ENCODE measurements around the gene ETS2.

ETS2 gene

GRCh38 chr21:38831526-38832467 lies 26.1 kb downstream of the ETS2 start:
- no peak for TF ChIP-seq EZH2phosphoT487 (conservative IDR thresholded peaks at IDR 0.05; ENCODE audit: low read length)
- no peak for TF ChIP-seq CTCF (IDR thresholded peaks at IDR 0.05; ENCODE audit: insufficient read depth, low read length, poor library complexity, severe bottlenecking)
- Histone ChIP-seq H2AFZ (ENCODE audit: low read depth, low read length, severe bottlenecking) (peak overlapping the region; percentile 72), H3K36me3 (ENCODE audit: low read length) (no peaks in the 10 kb centered on the region), H3K79me2 (ENCODE audit: insufficient read depth, low read length) (no peaks in the 10 kb centered on the region), H3K27me3 (ENCODE audit: low read length) (no peaks in the 10 kb centered on the region), H3F3A (ENCODE audit: insufficient read depth) (peaks cover 14% of the 10 kb centered on the region), H4K20me1 (ENCODE audit: low read depth, low read length) (no peaks in the 10 kb centered on the region), H3K9me3 (ENCODE audit: insufficient read depth, low read length) (peaks cover 8% of the 10 kb centered on the region; the same call in 1 of the 2 replicates), H3K4me3 (ENCODE audit: insufficient read depth, low read length, poor library complexity, severe bottlenecking) (peak overlapping the region; percentile 34), H3K27ac (ENCODE audit: low read depth, low read length) (peak overlapping the region; percentile 96), H3K9ac (ENCODE audit: low read length) (peak overlapping the region; percentile 38), H3K9me2 (replicated peaks; ENCODE audit: insufficient read depth, low read length) (no peaks in the 10 kb centered on the region), H3K4me2 (ENCODE audit: low read depth, low read length, poor library complexity, severe bottlenecking) (peak overlapping the region; percentile 77)

- Histone ChIP-seq H3K9me3 (ENCODE audit: insufficient read depth, low read length) (no peaks in the 10 kb centered on the region), H3K9ac (ENCODE audit: low read length) (no peak overlapping the region), H3F3A (ENCODE audit: insufficient read depth) (peaks cover 14% of the 10 kb centered on the region), H3K9me2 (replicated peaks; ENCODE audit: insufficient read depth, low read length) (no peaks in the 10 kb centered on the region), H3K4me3 (ENCODE audit: insufficient read depth, low read length, poor library complexity, severe bottlenecking) (no peak overlapping the region), H3K79me2 (ENCODE audit: insufficient read depth, low read length) (no peaks in the 10 kb centered on the region), H3K4me2 (ENCODE audit: low read depth, low read length, poor library complexity, severe bottlenecking) (peak overlapping the region; percentile 77), H3K27me3 (ENCODE audit: low read length) (no peaks in the 10 kb centered on the region), H3K27ac (ENCODE audit: low read depth, low read length) (peak overlapping the region; percentile 96), H3K36me3 (ENCODE audit: low read length) (no peaks in the 10 kb centered on the region), H4K20me1 (ENCODE audit: low read depth, low read length) (no peaks in the 10 kb centered on the region), H2AFZ (ENCODE audit: low read depth, low read length, severe bottlenecking) (no peak overlapping the region)
- TF ChIP-seq CTCF (IDR thresholded peaks at IDR 0.05; ENCODE audit: insufficient read depth, low read length, poor library complexity, severe bottlenecking): no peak
- no peak for TF ChIP-seq EZH2phosphoT487 (conservative IDR thresholded peaks at IDR 0.05; ENCODE audit: low read length)
Observed at GRCh38 chr21:38832664-38833063, 26.9 kb downstream of the ETS2 start.

- no peak overlapping the region for H3K4me3 ChIP-seq (ENCODE audit: insufficient read depth, low read length, poor library complexity, severe bottlenecking)
- no peak overlapping the region for H3K4me2 ChIP-seq (ENCODE audit: low read depth, low read length, poor library complexity, severe bottlenecking)
- no peak overlapping the region for H2AFZ ChIP-seq (ENCODE audit: low read depth, low read length, severe bottlenecking)
- peaks cover 14% of the 10 kb centered on the region for H3F3A ChIP-seq (ENCODE audit: insufficient read depth)
- no peaks in the 10 kb centered on the region for H3K27me3 ChIP-seq (ENCODE audit: low read length)
- H3K79me2 ChIP-seq (ENCODE audit: insufficient read depth, low read length): no peaks in the 10 kb centered on the region
- H3K9me2 ChIP-seq (replicated peaks; ENCODE audit: insufficient read depth, low read length): no peaks in the 10 kb centered on the region
- H4K20me1 ChIP-seq (ENCODE audit: low read depth, low read length): no peaks in the 10 kb centered on the region
- no peaks in the 10 kb centered on the region for H3K36me3 ChIP-seq (ENCODE audit: low read length)
- H3K9ac ChIP-seq (ENCODE audit: low read length): no peak overlapping the region
- no peak overlapping the region for H3K27ac ChIP-seq (ENCODE audit: low read depth, low read length)
- H3K9me3 ChIP-seq (ENCODE audit: insufficient read depth, low read length): no peaks in the 10 kb centered on the region
- TF ChIP-seq EZH2phosphoT487 (conservative IDR thresholded peaks at IDR 0.05; ENCODE audit: low read length) (no peak), CTCF (IDR thresholded peaks at IDR 0.05; ENCODE audit: insufficient read depth, low read length, poor library complexity, severe bottlenecking) (no peak)
Observed at GRCh38 chr21:38833117-38833516, 27.4 kb downstream of the ETS2 start.
